Gastrocnemius medialis (tissue), 4 donors: Measurements from ENCODE around the gene RB1. TPM values are rescaled to one million over a fixed set of nuclear protein-coding genes. Genes with fewer than 3 reads are reported as not detected.
A peak's percentile ranks its signal among the peaks of the same experiment; 100 is the strongest.

Experiments used
- ATAC-seq, 2 donors: fragments of 150-250 bp; one replicate each; pipeline ENCODE4 v1.9.1; 2016
- DNase-seq, 2 donors: peaks; one replicate each; pipeline ENCODE4 v3.0.0-alpha.2; 2019
- H3K27ac ChIP-seq, 4 donors: fragments of 200-600 bp; sonication (generic); 1 replicate in 1 of 4; 2 replicates in 3 of 4; pipeline ENCODE4 v1.5.1; 2016 to 2018; ENCODE audit warnings: mild to moderate bottlenecking in 2 of 4, moderate library complexity in 1 of 4
- H3K27me3 ChIP-seq, 3 donors: fragments of 200-600 bp; sonication (generic) in 2 of 3; 1 replicate in 1 of 3; 2 replicates in 2 of 3; pipeline versions ENCODE4 v1.5.1 to v1.6.0; 2016 to 2019; ENCODE audit warnings: mild to moderate bottlenecking in 1 of 3, moderate library complexity in 1 of 3
- H3K36me3 ChIP-seq, 2 donors: fragments of 200-600 bp; sonication (generic) in 1 of 2; one replicate each; pipeline ENCODE4 v1.5.1; 2017 to 2018
- H3K4me1 ChIP-seq, 2 donors: fragments of 200-600 bp; sonication (generic) in 1 of 2; one replicate each; pipeline ENCODE4 v1.5.1; 2016 to 2017; ENCODE audit warnings: mild to moderate bottlenecking in 2 of 2
- H3K4me3 ChIP-seq, 4 donors: fragments of 200-600 bp; sonication (generic) in 3 of 4; 1 replicate in 1 of 4; 2 replicates in 3 of 4; pipeline ENCODE4 v1.5.1; 2016 to 2019; ENCODE audit warnings: mild to moderate bottlenecking in 2 of 4
- H3K9me3 ChIP-seq, 3 donors: fragments of 200-600 bp; sonication (generic) in 2 of 3; 1 replicate in 1 of 3; 2 replicates in 2 of 3; pipeline ENCODE4 v1.5.1; 2016 to 2019
- POLR2A ChIP-seq, 2 donors: fragments of 450-650 bp; IDR thresholded peaks; one replicate each; pipeline ENCODE4 v1.6.1; 2017; ENCODE audit warnings: antibody characterized with exemption in 2 of 2, mild to moderate bottlenecking in 2 of 2, moderate library complexity in 2 of 2
- in situ Hi-C, 4 donors: fragments of 200-750 bp; cut with MboI; loops; one replicate each; pipeline versions ENCODE4 v1.15.0 to v1.8.0; 2017; ENCODE audit warnings: low sequenced_read_pairs in 4 of 4
- intact Hi-C: fragments of 100-400 bp; cut with DNase I; formaldehyde crosslinking; loops from one replicate; pipeline ENCODE4 v1.15.1; 2023; ENCODE audit warnings: low total_unique reads
- total RNA-seq, 4 donors: library from RNA; depleted of rRNA; stranded (reverse); fragments of >200 nt; gene quantifications; one replicate each; pipeline versions ENCODE4 v1.1.0 to v1.2.3, GENCODE V29; 2016
- TF ChIP-seq, protein P1 (sequence below), 5 experiments: fragments of 450-650 bp in 3 of 5; fragments of 200-600 bp in 2 of 5; sonication (generic) in 2 of 5; IDR thresholded peaks in 4 of 5; conservative IDR thresholded peaks in 1 of 5; 1 replicate in 4 of 5; 2 replicates in 1 of 5; pipeline ENCODE4 v1.5.1; 2016 to 2019; ENCODE audit warnings: antibody characterized with exemption in 5 of 5, mild to moderate bottlenecking in 3 of 5, moderate library complexity in 3 of 5

Gene RB1
- total RNA-seq, 4 donors from 2014 or later: 29.3 to 45.6 (median 33.2) TPM

DNA sequence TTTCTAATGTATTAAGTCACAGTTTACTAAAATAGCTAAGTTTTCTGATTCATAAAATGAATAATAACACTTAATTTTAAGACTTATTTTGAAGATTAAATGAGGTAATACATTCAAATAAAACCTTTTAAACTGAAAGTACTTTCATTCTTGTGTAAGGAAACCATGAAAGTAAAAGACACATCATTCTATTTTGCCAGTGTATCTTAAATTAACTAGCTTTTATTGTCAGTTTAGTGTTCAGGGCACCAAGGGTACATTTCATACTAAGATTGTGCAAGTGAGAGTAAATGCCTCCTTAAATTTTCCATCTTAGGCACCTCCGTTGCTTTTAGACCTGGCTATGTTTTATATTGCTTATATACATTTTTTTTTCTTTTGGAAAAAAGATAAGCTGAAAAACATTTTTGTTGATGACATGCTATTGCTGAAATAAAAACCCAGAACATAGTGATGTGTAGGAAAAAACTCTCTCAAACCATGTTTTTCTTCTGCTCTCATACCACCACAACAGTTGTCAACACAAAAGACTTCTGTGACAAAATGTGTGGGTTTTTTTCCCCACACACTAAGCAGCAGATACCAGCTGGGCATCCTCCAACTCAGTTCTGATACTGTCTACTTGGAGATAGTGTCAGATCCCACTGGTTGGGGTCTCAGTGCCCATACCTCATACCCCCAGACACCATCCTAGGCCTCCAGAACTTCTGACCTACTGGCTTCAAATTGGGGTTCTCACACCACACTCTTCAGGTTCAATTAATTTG is 140.1 kb downstream of the RB1 start:
- DNase-seq: no peak
- ATAC-seq: no peak
- Histone ChIP-seq H3K27ac (no peak overlapping the region), H3K4me1 (no peaks in the 10 kb centered on the region), H3K4me3 (no peak overlapping the region), H3K36me3 (no peaks in the 10 kb centered on the region), H3K9me3 (no peaks in the 10 kb centered on the region), H3K27me3 (no peaks in the 10 kb centered on the region)
- in situ Hi-C loops (no loop called here), intact Hi-C loops (no loop called here)
- no peak for TF ChIP-seq POLR2A (IDR thresholded peaks at IDR 0.05)
- TF ChIP-seq, protein P1, sequence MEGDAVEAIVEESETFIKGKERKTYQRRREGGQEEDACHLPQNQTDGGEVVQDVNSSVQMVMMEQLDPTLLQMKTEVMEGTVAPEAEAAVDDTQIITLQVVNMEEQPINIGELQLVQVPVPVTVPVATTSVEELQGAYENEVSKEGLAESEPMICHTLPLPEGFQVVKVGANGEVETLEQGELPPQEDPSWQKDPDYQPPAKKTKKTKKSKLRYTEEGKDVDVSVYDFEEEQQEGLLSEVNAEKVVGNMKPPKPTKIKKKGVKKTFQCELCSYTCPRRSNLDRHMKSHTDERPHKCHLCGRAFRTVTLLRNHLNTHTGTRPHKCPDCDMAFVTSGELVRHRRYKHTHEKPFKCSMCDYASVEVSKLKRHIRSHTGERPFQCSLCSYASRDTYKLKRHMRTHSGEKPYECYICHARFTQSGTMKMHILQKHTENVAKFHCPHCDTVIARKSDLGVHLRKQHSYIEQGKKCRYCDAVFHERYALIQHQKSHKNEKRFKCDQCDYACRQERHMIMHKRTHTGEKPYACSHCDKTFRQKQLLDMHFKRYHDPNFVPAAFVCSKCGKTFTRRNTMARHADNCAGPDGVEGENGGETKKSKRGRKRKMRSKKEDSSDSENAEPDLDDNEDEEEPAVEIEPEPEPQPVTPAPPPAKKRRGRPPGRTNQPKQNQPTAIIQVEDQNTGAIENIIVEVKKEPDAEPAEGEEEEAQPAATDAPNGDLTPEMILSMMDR (IDR thresholded peaks at IDR 0.05 in 4 of 5, conservative IDR thresholded peaks at IDR 0.05 in 1 of 5): no peak

DNA sequence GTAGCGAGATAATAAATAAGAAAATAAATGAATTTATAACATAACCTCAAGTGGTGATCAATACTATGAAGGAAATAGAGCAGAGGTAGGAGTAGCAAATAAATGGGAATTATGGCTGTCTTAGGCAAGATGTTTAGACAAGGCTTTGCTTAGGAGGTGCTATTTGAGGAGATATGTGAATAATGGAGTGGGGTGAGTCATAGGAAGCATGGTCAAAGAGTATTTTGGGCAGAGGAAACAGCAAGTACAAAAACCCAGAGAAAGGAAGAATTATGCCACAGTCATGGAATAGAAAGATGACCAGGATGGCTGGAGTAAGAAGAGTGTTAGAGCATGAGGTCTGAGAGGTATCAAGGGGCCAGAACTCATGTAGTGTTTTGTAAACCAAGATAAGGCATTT is 142.9 kb downstream of the RB1 start:
- ATAC-seq (no peak), DNase-seq (no peak)
- in situ Hi-C loops: no loop called here
- Histone ChIP-seq H3K27ac (peak overlapping the region in 1 of 4 donors; percentile 7), H3K4me3 (no peak overlapping the region), H3K36me3 (no peaks in the 10 kb centered on the region), H3K27me3 (no peaks in the 10 kb centered on the region), H3K4me1 (no peaks in the 10 kb centered on the region), H3K9me3 (no peaks in the 10 kb centered on the region)
- TF ChIP-seq POLR2A (IDR thresholded peaks at IDR 0.05): no peak
- TF ChIP-seq, protein P1 (IDR thresholded peaks at IDR 0.05 in 4 of 5, conservative IDR thresholded peaks at IDR 0.05 in 1 of 5): no peak
- intact Hi-C loops: no loop called here

DNA sequence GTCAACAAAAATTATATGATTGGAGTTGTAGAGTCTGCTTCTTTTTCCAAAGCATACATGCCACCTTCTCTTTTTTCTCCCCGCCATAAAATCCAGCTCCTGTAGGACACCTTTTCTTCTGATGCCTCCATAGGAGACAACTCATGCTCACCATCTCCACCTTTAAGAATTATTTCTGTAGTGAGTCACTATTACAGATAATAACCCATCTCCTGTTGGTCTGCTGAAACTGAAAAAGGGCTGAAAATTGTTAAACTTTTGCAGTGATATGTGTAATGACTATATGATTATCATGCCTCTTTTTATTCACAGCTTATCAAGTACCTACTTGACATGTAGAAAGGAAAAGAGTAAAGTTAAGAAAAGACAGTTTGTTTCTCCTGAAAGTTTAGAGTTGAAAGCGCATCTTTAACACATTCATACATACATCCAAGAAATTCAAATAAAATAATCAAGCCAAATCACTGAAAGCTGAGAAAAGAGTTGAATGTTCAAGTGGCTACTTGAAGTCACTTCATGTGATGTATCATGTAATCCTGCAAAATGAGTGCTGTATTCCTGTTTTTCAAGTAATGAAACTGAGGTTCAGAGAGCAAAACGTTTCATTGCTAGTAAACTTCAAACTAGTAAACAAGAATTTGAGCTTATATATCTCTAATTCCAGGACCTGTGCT is 144.9 kb downstream of the RB1 start:
- H3K4me1 ChIP-seq: no peaks in the 10 kb centered on the region
- DNase-seq: no peak
- intact Hi-C loops: no loop called here
- no peaks in the 10 kb centered on the region for H3K27me3 ChIP-seq
- ATAC-seq: no peak
- no peaks in the 10 kb centered on the region for H3K9me3 ChIP-seq
- TF ChIP-seq POLR2A (IDR thresholded peaks at IDR 0.05): no peak
- TF ChIP-seq, protein P1 (IDR thresholded peaks at IDR 0.05 in 4 of 5, conservative IDR thresholded peaks at IDR 0.05 in 1 of 5): no peak
- H3K27ac ChIP-seq: peak overlapping the region in 1 of 4 donors; percentile 34
- no peak overlapping the region for H3K4me3 ChIP-seq
- H3K36me3 ChIP-seq: peaks cover 0 to under 1% of the 10 kb centered on the region in 2 donors
- in situ Hi-C loops: no loop called here

DNA sequence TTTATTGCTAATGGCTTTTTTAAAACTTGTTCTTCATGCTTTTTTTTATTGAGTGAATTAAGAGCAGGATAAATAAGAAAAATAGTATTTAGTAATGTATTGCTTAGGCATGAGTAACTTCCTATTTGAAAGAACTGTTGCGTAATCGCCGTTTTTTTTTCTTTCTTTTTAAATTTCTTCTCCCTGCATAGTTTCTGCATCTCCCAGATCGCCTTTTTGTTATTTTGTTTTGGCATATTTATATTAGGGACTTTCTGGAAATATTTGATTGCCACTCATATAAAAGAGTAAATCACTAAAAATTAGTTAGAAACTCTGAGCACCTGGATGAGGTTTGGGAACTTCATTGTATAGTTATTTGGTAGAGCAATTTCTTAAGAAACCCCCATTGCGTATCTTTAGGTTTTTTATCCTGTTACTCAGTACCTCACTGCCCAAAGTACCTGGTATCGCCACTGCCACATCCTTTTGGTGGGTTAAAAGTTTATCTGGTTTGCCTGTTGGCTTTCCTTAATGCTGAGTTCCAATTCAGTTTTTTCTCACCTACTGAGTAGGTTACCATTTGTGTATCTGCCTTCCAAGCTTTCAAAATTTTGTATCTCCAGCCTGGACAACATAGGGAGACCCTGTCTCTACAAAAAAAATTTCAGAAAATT is 145.5 kb downstream of the RB1 start:
- intact Hi-C loops (no loop called here), in situ Hi-C loops (no loop called here)
- no peak for ATAC-seq
- TF ChIP-seq POLR2A (IDR thresholded peaks at IDR 0.05): no peak
- TF ChIP-seq, protein P1 (IDR thresholded peaks at IDR 0.05 in 4 of 5, conservative IDR thresholded peaks at IDR 0.05 in 1 of 5): no peak
- no peaks in the 10 kb centered on the region for H3K27me3 ChIP-seq
- peaks cover 0 to 7% of the 10 kb centered on the region in 2 donors for H3K36me3 ChIP-seq
- no peak for DNase-seq
- H3K27ac ChIP-seq: peak overlapping the region in 1 of 4 donors; percentile 34
- no peaks in the 10 kb centered on the region for H3K4me1 ChIP-seq
- no peaks in the 10 kb centered on the region for H3K9me3 ChIP-seq
- no peak overlapping the region for H3K4me3 ChIP-seq
